Esophagus squamous epithelium (tissue), 4 donors: ENCODE data around the gene CUBN.

ENCODE experiments used
- POLR2A ChIP-seq, 4 donors: fragments of 450-650 bp; IDR thresholded peaks; one replicate each; pipeline ENCODE4 v1.6.1; 2017; ENCODE audit warnings: antibody characterized with exemption in 4 of 4, mild to moderate bottlenecking in 4 of 4, moderate library complexity in 3 of 4
- TF ChIP-seq, protein P1 (sequence below), 6 experiments: fragments of 450-650 bp in 4 of 6; fragments of 200-600 bp in 2 of 6; sonication (generic) in 2 of 6; IDR thresholded peaks; one replicate each; pipeline ENCODE4 v1.5.1; 2016 to 2019; ENCODE audit warnings: antibody characterized with exemption in 6 of 6, mild to moderate bottlenecking in 4 of 6, moderate library complexity in 4 of 6

DNA sequence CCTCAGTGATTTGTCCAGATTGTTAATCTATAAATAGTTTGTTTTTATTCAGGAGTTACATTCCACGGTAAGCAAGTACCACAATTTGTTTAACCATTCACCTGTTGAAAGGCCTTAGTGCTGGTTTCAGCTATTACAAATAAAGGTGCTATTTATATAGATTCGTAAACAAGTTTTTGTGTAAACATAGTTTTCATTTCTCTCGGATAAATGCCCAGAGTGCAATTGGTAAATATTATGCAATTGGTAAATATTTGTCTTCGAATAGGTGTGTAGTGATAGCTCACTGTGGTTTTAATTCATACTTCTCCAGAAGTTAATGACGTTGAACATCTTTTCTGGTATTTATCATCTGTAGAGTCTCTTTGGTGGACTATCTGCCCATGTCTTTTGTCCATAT, 235.9 kb downstream of the CUBN start:
- TF ChIP-seq, protein P1, sequence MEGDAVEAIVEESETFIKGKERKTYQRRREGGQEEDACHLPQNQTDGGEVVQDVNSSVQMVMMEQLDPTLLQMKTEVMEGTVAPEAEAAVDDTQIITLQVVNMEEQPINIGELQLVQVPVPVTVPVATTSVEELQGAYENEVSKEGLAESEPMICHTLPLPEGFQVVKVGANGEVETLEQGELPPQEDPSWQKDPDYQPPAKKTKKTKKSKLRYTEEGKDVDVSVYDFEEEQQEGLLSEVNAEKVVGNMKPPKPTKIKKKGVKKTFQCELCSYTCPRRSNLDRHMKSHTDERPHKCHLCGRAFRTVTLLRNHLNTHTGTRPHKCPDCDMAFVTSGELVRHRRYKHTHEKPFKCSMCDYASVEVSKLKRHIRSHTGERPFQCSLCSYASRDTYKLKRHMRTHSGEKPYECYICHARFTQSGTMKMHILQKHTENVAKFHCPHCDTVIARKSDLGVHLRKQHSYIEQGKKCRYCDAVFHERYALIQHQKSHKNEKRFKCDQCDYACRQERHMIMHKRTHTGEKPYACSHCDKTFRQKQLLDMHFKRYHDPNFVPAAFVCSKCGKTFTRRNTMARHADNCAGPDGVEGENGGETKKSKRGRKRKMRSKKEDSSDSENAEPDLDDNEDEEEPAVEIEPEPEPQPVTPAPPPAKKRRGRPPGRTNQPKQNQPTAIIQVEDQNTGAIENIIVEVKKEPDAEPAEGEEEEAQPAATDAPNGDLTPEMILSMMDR (IDR thresholded peaks at IDR 0.05): no peak
- TF ChIP-seq POLR2A (IDR thresholded peaks at IDR 0.05): no peak
